Activated naive CD4-positive, alpha-beta T cell treated with anti-CD3 and anti-CD28 coated beads, Interleukin-2, amount 10 ng/mL, durations not matched to agents 7 days and 5 days (primary cell): Measurements from ENCODE around the gene AP2M1.
A peak's percentile ranks its signal among the peaks of the same experiment; 100 is the strongest.
"Not testable (repeated sequence)": the region's sequence is repeated elsewhere in the genome, so short reads cannot be mapped to it uniquely, and the experiment has no call there.

Experiments used
- CTCF ChIA-PET: fragments of 350-600 bp; sonication (Branson Sonifier 250); formaldehyde crosslinking; loops from one replicate; lab custom pipeline; 2021; ENCODE audit warnings: antibody characterized with exemption; lab: Charles Lee
- DNase-seq: peaks from one replicate; pipeline ENCODE4 v3.0.0-alpha.2; 2020
- H3K27ac Mint-ChIP-seq: one replicate; pipeline ENCODE4 v1.8.0; 2021; ENCODE audit warnings: mild to moderate bottlenecking, moderate library complexity, mixed read lengths
- H3K27me3 Mint-ChIP-seq: one replicate; pipeline ENCODE4 v1.8.0; 2021; ENCODE audit warnings: mild to moderate bottlenecking, mixed read lengths
- H3K36me3 Mint-ChIP-seq: one replicate; pipeline ENCODE4 v1.8.0; 2021; ENCODE audit warnings: mixed read lengths
- H3K4me1 Mint-ChIP-seq: one replicate; pipeline ENCODE4 v1.8.0; 2021; ENCODE audit warnings: mixed read lengths
- H3K4me3 Mint-ChIP-seq: one replicate; pipeline ENCODE4 v1.8.0; 2021; ENCODE audit warnings: mild to moderate bottlenecking, moderate library complexity, mixed read lengths
- H3K9me3 Mint-ChIP-seq: one replicate; pipeline ENCODE4 v1.8.0; 2021; ENCODE audit warnings: mixed read lengths

Gene AP2M1

DNA sequence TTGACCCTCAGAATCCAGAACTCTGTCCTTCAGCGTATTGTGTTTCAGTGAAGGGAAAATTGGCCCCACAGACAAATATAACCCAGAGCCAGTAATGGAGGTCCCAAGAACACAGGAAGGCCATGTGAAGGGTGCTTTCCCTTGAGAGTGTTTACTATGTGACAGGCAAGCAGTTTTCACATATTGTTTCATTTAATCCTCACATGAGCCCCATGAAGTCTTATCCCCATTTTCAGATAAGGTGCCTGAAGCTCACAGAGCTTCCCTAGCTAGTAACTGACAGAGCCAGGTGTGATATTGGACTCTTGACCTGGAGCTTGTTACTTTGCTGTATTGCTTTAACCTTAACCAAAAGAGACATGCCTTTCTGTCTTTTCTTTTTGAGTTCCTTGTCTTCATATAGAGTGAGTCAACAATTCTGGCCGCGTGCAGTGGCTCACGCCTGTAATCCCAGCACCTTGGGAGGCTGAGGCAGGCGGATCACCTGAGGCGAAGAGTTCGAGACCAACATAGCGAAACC is 28.8 kb upstream of the AP2M1 start:
- H3K4me1 Mint-ChIP-seq: no peaks in the 10 kb centered on the region
- H3K9me3 Mint-ChIP-seq: no peaks in the 10 kb centered on the region
- H3K4me3 Mint-ChIP-seq: no peak overlapping the region
- DNase-seq: no peak
- CTCF ChIA-PET: interaction anchor here (0.9 to 3.4 kb wide), 5 partner anchors 9 to 143 kb away, joined by 3 to 15 read pairs (median 4); partner anchors contain the start of genes DVL3 and EEF1AKMT4
- peaks cover 4% of the 10 kb centered on the region for H3K27me3 Mint-ChIP-seq
- H3K36me3 Mint-ChIP-seq: peaks cover 32% of the 10 kb centered on the region
- H3K27ac Mint-ChIP-seq: no peak overlapping the region

DNA sequence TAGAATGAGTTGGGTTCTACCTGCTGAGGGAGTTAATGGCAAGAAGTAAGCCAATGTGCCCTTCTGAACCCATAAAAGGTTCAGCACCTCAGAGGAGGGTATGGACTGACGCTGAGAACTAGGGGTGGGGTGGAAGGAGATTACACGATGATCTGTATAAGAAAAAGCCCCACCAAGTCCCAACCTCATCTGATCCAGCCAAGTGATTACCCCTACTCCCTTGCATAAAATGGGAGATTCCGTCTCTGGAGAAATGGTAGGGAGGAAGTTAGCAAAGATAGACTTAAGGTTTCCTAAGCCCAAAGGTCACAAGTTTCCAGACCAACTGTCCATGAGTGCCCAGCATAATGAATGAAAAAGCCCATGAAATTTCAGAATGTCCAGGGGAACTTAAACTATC is 26.6 kb upstream of the AP2M1 start:
- CTCF ChIA-PET: no interaction called here
- H3K4me3 Mint-ChIP-seq: no peak overlapping the region
- peaks cover 10% of the 10 kb centered on the region for H3K36me3 Mint-ChIP-seq
- DNase-seq: no peak
- H3K9me3 Mint-ChIP-seq: no peaks in the 10 kb centered on the region
- H3K27ac Mint-ChIP-seq: no peak overlapping the region
- no peaks in the 10 kb centered on the region for H3K4me1 Mint-ChIP-seq
- H3K27me3 Mint-ChIP-seq: peaks cover 4% of the 10 kb centered on the region

DNA sequence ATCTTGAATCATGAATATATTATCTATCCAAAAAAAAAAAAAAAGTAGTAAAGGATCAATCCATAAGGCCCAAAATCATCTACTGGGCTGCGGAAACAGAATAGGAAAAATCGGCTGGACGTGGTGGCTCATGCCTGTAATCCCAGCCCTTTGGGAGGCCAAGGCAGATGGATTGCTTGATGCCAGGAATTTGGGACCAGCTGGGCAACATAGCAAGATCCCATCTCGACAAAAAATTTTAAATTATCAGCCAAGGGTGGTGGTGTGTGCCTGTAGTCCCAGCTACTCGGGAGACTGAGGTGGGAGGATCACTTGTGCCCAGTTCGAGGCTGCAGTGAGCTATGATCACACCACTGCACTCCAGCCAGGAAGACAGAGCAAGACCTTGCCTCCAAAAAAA is 25.5 kb upstream of the AP2M1 start:
- no peak overlapping the region for H3K27ac Mint-ChIP-seq
- H3K4me3 Mint-ChIP-seq: no peak overlapping the region
- no peak for DNase-seq
- no peaks in the 10 kb centered on the region for H3K9me3 Mint-ChIP-seq
- peaks cover 4% of the 10 kb centered on the region for H3K27me3 Mint-ChIP-seq
- peaks cover 2% of the 10 kb centered on the region for H3K36me3 Mint-ChIP-seq
- H3K4me1 Mint-ChIP-seq: no peaks in the 10 kb centered on the region
- CTCF ChIA-PET: interaction anchor here (1.0 kb wide), 1 partner anchor 100 kb away, joined by 3 read pairs; the partner anchor contains the start of gene EEF1AKMT4

DNA sequence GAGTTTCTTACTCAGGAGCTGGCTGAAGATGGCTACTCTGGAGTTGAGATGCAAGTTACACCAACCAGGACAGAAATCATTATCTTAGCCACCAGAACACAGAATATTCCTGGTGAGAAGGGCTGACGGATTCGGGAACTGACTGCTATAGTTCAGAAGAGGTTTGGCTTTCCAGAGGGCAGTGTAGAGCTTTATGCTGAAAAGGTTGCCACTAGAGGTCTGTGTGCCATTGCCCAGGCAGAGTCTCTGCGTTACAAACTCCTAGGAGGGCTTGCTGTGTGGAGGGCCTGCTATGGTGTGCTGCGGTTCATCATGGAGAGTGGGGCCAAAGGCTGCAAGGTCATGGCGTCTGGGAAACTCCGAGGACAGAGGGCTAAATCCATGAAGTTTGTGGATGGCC is 24.9 kb upstream of the AP2M1 start:
- H3K4me3 Mint-ChIP-seq, H3K36me3 Mint-ChIP-seq, H3K27me3 Mint-ChIP-seq, H3K4me1 Mint-ChIP-seq, H3K27ac Mint-ChIP-seq, H3K9me3 Mint-ChIP-seq, DNase-seq, CTCF ChIA-PET: not testable (repeated sequence)

DNA sequence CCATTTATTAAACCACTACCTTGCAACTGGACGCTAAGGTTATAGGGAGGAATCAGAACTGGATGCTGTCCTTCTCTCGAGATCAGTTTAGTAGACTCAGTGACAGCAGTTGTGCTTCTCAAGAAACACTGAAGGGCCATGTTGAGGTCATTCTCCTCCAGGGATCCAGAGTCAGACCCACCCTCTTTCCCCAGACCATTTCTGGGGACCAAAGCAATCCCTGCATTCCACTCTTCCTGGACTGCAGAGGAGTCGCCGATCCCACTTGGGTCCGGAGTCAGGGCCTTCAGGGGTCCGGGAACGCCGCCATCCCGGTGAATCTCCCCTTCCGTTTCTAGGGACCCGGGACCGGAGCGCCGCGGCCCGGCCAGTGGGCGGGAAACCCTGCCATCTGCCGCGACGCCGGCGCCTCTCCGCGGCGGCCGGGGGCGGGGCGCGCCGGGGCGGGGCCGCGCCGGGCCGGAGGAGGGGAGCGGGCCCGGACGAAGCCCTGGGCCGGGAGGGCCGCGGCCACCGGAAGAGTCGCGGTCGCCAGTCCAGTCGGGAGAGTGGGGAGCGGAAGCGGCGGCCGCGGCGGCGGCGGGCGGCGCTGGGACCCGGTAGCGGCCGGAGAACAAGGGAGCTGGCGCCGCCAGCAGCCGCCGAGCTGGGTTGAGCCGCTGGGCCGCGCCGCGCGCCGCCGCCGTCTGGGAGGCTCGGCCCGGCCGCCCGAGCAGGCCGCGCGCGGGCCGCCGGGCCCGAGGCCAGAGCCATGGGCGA is 19.6 kb upstream of the AP2M1 start, which contains the start of gene DVL3:
Gene DVL3 (plus strand): TSS at position 493 of the 759 bp plus-strand sequence. CDS start 259 bp downstream, at position 752.
- Mint-ChIP-seq H3K27ac (peak within 1 kb of the TSS; percentile 79), H3K4me3 (peak within 1 kb of the TSS; percentile 97), H3K4me1 (peaks cover 29% of the 10 kb centered on the region), H3K27me3 (peaks cover under 1% of the 10 kb centered on the region), H3K36me3 (peaks cover 3% of the 10 kb centered on the region), H3K9me3 (no peaks in the 10 kb centered on the region)
- CTCF ChIA-PET: interaction anchor here (1.0 to 1.1 kb wide), 4 partner anchors 9 to 251 kb away, joined by 3 to 5 read pairs (median 3); partner anchors contain the start of gene EEF1AKMT4
- DNase-seq: peak; percentile 62

DNA sequence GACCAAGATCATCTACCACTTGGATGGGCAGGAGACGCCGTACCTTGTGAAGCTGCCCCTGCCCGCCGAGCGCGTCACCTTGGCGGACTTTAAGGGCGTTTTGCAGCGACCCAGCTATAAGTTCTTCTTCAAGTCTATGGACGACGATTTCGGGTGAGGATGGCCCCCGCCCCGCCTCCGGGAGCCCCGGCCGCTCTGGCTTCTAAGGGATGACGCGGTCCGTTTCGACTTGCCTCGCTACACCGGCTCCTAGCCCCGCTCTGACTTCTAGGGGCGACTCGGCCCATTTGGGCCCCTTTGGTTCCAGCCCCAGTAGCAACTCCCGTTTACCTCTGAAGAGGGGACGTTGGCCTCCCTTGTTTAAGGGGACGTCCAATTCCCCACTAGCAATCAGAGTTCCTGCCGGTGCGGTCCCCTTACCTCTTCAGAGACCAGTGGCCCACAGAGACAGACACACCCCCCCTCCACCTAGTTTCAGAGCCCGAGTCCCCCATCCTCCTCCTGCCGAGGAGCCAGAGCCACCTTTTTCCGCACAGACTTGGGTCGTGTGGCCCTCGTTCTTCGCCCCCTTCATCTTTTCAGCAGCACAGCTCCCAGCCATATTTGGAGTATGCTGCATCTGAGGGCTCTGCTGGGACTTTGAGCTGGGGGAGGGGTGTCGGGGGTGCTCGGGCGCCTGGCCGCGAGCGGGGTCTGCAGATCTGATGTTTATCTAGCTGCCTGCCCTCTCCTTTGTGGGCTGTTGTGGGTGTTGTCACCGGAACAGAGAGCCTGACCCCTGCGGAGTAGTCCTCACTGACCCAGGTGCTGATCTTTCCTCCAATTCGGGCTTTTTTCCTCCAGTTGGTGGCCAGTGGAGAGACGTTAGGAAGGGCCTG is 18.8 kb upstream of the AP2M1 start:
- no peaks in the 10 kb centered on the region for H3K9me3 Mint-ChIP-seq
- peak overlapping the region; percentile 79 for H3K27ac Mint-ChIP-seq
- H3K4me3 Mint-ChIP-seq: peak overlapping the region; percentile 97
- H3K4me1 Mint-ChIP-seq: peaks cover 33% of the 10 kb centered on the region
- CTCF ChIA-PET: interaction anchor here (1.0 to 1.5 kb wide), 5 partner anchors 9 to 252 kb away, joined by 3 to 5 read pairs (median 3); partner anchors contain the start of gene EEF1AKMT4
- peaks cover 3% of the 10 kb centered on the region for H3K36me3 Mint-ChIP-seq
- H3K27me3 Mint-ChIP-seq: no peaks in the 10 kb centered on the region
- peak; percentile 62 for DNase-seq

DNA sequence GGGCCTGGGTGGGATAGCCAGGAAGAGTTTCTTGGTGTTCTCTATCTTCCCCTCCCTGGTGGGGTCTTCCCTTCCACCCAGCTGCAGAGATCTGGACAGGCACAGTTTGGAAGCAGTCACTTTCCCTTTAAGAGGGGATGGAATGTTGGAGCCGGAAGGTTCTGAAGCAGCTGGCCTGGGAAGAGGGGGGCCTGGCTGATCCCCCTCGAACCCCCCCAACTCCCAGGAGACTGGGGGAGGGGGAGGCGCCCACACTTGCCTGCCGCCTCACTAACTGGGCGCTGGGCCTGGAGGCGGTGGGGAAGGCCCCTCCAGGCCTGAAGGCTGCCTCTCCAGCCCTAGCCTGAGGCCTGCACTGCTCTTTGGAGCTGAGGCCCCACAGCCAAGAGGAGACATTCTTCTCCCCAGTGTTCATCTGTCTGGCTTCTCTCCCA is 18.1 kb upstream of the AP2M1 start:
- Mint-ChIP-seq H3K27me3 (no peaks in the 10 kb centered on the region), H3K4me3 (peak overlapping the region; percentile 97), H3K9me3 (no peaks in the 10 kb centered on the region), H3K4me1 (peaks cover 33% of the 10 kb centered on the region), H3K36me3 (peaks cover 5% of the 10 kb centered on the region), H3K27ac (peak overlapping the region; percentile 79)
- CTCF ChIA-PET: interaction anchor here (1.1 to 1.5 kb wide), 2 partner anchors 10 to 93 kb away, joined by 3 read pairs; partner anchors contain the start of gene EEF1AKMT4
- no peak for DNase-seq

DNA sequence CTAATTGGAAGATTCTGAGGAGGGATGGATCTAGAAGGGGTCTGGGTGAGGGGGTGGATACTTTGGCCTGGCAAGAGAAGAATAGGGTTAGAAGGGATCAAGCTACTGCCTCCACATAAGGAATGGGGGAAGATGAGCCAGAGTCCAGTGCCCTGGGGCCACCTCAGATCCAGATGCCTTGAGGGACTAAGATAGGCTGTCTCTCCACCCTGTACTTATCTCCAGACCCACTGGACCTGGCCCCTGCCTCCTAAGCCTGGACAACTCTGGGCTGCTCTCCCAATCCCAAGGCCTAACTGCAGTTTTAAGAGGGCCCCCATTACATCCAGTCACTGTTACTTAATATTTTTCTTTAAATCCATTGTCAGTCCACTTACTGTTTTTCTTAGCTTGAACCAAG is 17.4 kb upstream of the AP2M1 start:
- CTCF ChIA-PET: interaction anchor here (1.5 kb wide), 1 partner anchor 10 kb away, joined by 3 read pairs; no protein-coding TSS in a partner anchor
- no peak overlapping the region for H3K27ac Mint-ChIP-seq
- H3K27me3 Mint-ChIP-seq: no peaks in the 10 kb centered on the region
- peaks cover 8% of the 10 kb centered on the region for H3K36me3 Mint-ChIP-seq
- peak overlapping the region; percentile 97 for H3K4me3 Mint-ChIP-seq
- H3K9me3 Mint-ChIP-seq: no peaks in the 10 kb centered on the region
- peaks cover 33% of the 10 kb centered on the region for H3K4me1 Mint-ChIP-seq
- no peak for DNase-seq

DNA sequence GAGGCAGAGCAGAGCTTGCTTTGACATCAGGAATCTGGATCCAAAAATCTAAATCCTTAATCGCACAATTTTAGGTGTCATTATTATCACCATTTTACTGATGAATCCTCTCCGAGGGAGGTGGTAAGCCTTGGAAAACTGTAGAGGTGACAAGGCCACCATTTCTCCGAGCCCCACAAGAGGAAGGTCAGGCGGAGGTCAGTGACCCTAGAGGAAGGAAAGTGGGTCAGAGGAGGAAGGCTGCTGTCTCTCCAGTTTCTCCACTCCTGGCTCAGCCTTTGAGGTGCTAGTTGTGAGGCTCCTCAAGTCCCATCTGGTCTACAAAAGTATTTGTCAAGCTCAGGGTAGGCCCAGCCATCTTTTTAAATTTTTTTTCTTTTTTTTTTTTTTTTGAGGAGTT is 16.3 kb upstream of the AP2M1 start:
- H3K4me1 Mint-ChIP-seq: peaks cover 33% of the 10 kb centered on the region
- H3K9me3 Mint-ChIP-seq: no peaks in the 10 kb centered on the region
- no peak overlapping the region for H3K27ac Mint-ChIP-seq
- H3K36me3 Mint-ChIP-seq: peaks cover 9% of the 10 kb centered on the region
- no peaks in the 10 kb centered on the region for H3K27me3 Mint-ChIP-seq
- CTCF ChIA-PET: no interaction called here
- no peak overlapping the region for H3K4me3 Mint-ChIP-seq
- DNase-seq: no peak

DNA sequence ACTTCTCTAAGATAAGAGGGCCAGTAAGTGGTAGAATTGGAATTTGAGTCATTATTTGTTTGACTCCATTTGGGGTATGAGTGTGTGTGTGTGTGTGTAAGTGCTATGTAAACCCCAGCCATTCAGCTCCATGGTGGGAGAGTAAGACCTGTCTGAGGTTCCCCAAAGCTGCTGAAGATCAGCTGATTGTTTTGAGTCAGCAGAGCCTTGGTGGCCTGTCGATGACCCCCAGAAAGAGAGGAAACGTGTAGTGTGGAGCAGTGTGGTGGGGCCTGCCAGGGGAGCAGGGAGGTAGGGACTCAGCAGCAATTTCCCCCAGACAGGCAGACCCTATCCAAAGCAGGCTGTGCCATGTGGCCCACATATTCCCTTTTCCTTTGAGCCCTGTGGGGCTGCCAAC is 14.2 kb upstream of the AP2M1 start:
- Mint-ChIP-seq H3K27me3 (no peaks in the 10 kb centered on the region), H3K27ac (no peak overlapping the region), H3K4me1 (peaks cover 30% of the 10 kb centered on the region), H3K36me3 (peaks cover 20% of the 10 kb centered on the region), H3K4me3 (no peak overlapping the region), H3K9me3 (no peaks in the 10 kb centered on the region)
- CTCF ChIA-PET: no interaction called here
- no peak for DNase-seq

DNA sequence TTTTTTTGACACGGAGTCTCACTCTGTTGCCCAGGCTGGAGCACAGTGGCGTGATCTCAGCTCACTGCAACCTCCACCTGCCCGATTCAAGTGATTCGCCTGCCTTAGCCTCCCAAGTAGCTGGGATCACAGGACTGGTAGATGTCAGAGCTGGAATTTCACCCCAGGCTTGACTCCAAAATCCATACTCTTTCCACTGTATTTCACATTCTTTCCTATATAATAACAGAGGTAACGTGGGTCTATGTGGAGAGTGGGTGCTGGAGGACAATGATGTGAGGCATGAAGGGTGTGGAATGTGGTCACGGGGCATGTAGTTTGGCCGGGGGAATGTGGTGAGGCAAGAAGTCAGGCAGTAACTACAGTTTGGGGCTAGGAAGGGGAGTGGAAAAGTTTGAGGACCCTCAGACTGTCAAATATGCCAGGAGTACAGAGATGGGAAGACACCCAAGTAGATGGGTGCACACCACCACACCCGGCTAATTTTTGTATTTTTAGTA is 12.0 kb upstream of the AP2M1 start:
- DNase-seq, H3K27ac Mint-ChIP-seq: not testable (repeated sequence)

DNA sequence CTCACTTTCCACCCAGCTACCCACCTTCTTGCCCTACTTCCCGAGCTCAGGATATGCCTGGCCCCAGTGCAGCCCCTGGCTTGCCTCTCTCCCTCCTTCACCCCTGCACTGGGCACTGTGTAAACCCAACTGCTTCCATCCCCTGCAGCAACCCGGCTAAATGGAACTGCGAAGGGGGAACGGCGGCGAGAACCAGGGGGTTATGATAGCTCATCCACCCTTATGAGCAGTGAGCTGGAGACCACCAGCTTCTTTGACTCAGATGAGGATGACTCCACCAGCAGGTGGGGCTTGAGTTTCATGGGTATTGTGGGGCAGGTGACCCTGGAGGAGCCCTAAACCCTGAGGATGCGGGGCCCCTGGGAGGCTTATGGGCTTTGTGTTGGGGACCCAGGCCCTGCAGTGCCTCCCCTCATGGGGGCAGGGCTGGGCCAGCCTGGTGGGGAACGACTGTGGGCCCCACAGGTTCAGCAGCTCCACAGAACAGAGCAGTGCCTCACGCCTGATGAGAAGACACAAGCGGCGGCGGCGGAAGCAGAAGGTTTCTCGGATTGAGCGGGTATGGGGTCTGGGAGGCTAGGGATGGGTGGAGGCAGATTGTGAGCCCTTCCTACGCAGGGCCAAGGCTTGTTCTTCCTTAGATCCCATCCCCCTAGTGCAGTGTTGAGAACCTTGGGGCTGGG is 9.9 kb upstream of the AP2M1 start:
- peaks cover 5% of the 10 kb centered on the region for H3K4me1 Mint-ChIP-seq
- no peaks in the 10 kb centered on the region for H3K27me3 Mint-ChIP-seq
- CTCF ChIA-PET: interaction anchor here (0.7 kb wide), 1 partner anchor 36 kb away, joined by 3 read pairs; no protein-coding TSS in a partner anchor
- no peak for DNase-seq
- peaks cover 27% of the 10 kb centered on the region for H3K36me3 Mint-ChIP-seq
- no peak overlapping the region for H3K27ac Mint-ChIP-seq
- H3K9me3 Mint-ChIP-seq: no peaks in the 10 kb centered on the region
- H3K4me3 Mint-ChIP-seq: no peak overlapping the region

More for the DNA sequence above, 12.0 kb upstream of the AP2M1 start:
- peaks cover 27% of the 10 kb centered on the region for H3K36me3 Mint-ChIP-seq
- H3K27me3 Mint-ChIP-seq, H3K9me3 Mint-ChIP-seq, CTCF ChIA-PET, H3K4me3 Mint-ChIP-seq: not testable (repeated sequence)
- H3K4me1 Mint-ChIP-seq: peaks cover 13% of the 10 kb centered on the region

DNA sequence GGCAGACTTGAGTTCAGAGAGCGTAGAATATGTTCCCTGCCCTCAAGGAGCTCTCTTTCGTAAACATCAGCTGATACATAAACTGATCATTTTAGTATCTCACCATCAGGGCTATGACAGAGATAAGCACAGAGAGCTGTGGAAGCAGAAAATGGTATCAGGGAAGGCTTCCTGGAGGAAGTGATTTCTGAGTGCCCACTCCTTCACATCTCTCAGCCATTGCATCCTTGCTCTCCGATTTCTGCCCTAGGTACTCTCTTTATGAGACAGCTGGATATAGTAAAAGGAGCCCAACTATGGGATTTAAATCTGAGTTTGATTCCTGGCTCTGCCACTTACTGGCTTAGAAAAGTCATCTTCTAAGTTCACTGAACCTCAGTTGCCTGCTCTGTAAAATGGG is 9.1 kb upstream of the AP2M1 start:
- DNase-seq: no peak
- H3K9me3 Mint-ChIP-seq: no peaks in the 10 kb centered on the region
- H3K36me3 Mint-ChIP-seq: peaks cover 27% of the 10 kb centered on the region
- CTCF ChIA-PET: no interaction called here
- H3K4me1 Mint-ChIP-seq: no peaks in the 10 kb centered on the region
- H3K4me3 Mint-ChIP-seq: no peak overlapping the region
- H3K27ac Mint-ChIP-seq: no peak overlapping the region
- H3K27me3 Mint-ChIP-seq: no peaks in the 10 kb centered on the region
